Hematopoietic multipotent progenitor cell treated with erythropoietin and hydrocortisone succinate and interleukin-3 and kit ligand, for 17 days (in vitro differentiated cells): ENCODE results near the gene ABLIM1.

ENCODE experiments used
- DNase-seq: peaks from one replicate; pipeline ENCODE4 v3.0.0-alpha.2; 2015; ENCODE audit warnings: low spot score

ABLIM1 gene

GRCh38 chr10:114544045-114544659 is 113.9 kb downstream of the ABLIM1 start:
- no peak for DNase-seq

- DNase-seq = no peak
Measured at GRCh38 chr10:114543456-114543855, 114.6 kb downstream of the ABLIM1 start.

- no peak for DNase-seq
Measured at GRCh38 chr10:114542373-114542772, 115.7 kb downstream of the ABLIM1 start.

DNA sequence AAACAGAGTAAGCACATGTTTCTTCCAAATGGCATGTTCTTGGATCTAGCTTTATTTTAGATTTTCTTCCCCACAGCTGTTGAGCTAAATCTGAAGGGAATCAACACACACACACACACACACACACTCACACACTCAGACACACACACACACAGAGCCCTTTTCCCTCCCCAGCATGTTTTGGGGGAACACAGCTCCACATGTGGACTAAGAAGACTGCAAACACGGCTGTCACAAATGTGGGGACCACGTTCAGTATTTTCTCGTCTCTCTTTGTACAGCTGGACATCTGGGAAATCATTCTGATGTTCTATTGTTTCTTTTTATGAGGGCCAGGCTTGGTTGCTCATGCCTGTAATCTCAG is 116.3 kb downstream of the ABLIM1 start:
- DNase-seq = no peak

DNA sequence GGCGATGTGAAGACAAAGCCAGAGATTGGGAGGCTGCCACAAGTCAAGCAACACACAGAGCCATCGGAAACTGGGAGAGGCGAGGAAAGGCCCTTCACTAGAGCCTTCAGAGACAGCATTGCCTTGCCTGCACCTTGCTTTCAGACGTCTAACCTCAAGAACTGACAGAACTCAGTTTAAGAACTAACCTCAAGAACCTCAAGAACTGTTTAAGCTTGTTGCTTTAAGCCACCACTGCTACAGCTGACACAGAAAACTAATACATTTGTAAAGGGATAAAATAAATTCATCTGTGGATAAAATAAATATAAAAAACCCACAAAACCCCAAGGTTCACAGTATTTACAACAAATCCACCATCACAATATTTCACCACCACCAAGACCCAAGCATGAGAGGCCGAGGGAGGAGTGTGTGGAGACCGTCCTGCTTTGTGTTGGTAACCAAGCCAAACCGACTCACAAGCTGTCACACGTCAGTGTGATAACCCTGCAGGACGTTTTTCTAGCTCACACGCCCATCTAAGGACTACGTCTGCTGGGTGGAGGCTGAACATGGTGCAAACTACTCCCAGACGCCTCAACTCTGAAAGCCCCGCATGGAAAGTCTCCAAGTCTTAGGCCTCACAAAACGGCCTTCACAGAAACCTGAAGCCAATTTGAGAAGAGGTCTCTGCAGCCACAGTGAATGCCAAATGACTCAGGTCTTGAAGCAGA is 116.8 kb downstream of the ABLIM1 start:
- DNase-seq = peak; percentile 54

DNA sequence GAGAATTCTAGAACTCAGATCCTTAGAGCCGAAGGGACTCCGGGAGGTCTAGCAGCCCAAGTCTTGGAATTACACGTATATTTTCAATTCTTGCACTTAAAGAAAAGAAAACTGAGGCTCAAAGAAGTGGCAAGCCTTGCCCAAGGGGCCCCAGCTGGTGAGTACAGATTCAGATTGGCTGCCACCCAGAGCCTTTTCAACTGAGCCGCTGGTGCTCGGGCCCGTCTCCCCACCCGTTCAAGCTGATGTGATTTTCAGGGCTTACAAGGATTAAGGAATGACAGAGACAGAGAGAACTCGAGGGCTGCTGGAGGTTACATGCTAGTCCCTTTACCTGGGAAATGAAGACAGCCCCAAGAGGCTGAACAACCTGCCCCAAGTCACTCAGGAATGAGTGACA is 117.8 kb downstream of the ABLIM1 start:
- DNase-seq = no peak

DNA sequence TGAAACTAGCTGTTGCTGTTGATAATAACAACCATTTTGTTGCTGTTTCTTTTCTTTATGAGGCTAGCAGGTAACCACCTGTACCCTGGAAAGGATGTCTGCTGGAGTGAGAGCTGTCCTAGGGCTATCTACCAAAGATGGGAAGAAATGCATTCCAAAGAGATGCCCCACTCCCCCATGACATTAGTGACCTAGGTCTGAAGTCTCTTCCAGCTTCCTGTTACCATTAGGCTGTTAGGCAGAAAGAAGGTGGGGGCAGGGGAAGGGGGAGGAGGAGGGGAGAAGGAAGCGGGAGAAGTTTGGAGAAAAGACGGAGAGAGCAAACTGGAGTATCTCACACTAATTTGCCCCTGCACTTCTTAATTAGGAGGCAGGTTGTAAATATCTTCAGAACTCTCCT is 118.5 kb downstream of the ABLIM1 start:
- no peak for DNase-seq

DNA sequence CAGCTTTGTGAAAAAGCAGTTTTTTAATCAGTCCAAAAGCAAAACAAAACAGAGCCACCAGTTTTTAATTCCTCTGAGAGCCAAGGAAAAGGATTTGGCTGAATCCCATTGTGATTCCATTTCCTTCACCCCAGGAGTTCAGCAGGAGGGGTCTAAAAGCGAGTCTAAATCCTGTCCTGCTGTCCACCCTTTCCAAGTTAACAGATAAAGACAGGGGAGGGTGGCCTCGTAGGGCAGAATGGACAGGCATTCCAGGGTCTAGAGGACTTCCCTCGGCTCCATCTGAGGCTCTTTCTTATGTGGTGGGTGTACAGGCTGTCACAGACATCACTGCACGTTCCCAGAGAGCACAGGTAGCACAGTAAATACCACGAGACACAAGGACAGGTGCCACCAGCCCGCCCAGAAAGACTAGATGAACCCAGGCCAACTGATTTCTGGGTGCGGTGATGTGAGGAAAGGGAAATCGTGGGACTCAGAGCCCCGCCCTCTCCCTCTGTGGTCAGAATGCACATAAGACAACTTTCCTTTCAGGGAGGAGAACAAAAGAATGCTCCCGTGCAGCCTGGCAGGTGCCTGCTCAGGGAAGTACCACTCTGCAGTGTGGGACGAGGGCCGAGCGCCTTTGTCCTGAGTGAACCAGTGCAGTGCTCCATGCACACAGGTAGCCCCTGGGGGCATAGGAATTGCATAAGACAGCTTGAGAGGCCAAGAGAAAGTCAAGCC is 119.7 kb downstream of the ABLIM1 start:
- DNase-seq = no peak

DNA sequence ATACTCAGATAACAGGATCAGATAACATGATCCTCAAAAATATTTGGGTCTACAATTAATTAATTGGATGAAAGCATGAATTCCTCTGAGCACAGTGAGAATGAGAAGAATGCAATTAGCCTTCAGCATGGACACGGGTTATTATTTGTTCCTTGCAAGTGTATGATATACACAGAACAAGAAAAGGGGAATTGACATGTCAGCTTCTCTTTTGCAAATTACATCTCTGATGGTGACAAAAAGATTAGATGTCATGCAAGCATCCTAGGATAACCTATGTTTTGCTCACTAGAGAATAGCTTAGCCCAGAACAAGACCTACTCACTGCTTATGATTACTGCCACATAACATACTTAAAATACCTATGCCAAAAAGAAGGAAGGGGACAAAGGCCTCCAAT is 120.3 kb downstream of the ABLIM1 start:
- no peak for DNase-seq

- DNase-seq = no peak
Measured at GRCh38 chr10:114534571-114534981, 123.5 kb downstream of the ABLIM1 start.

- no peak for DNase-seq
Measured at GRCh38 chr10:114532226-114532625, 125.8 kb downstream of the ABLIM1 start.

- no peak for DNase-seq
Measured at GRCh38 chr10:114526504-114527238, 131.4 kb downstream of the ABLIM1 start.

DNA sequence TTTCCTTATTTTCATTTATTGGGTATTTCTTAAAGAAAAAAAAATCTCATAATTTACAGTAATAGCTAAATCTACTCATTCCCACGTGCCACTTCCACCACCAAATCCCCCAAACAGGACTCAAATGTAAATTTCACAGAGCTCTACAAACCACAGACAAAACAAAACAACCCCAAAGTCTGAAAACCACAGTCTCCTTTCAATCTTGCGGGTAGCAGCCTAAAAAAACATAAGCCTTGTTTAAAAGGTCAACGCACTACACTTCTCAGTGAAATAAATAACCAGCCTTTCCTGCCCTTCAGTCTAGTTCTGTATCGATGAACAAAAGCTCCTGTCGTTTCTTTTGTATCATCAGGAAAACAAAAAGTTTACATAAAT is 132.0 kb downstream of the ABLIM1 start:
- DNase-seq = no peak

DNA sequence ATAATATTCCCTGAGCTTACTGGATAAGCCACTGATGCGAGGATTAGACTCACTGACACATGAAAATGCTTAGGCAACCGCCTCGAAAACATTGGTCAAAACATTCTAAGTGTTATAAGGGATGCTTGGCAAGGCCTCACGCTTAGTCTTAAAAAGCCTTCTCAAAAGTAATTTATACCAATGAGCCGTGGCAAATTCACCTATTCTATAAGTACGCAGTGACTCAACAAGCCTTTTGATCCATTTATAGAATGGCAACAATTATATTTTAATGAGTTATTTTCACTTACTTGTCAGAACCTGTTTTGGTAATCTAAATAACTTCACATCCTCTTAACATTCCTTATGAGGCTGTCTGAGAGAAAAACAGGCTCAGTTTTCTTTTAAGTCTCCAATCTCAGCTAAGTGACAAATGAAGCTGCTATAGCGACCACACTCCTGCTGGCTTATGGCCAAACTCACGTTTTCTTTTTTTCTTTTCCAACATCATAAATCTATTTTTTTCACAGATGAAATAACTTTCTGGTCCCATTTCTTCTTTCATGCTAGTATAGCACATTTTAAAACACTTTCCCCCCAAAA is 132.6 kb downstream of the ABLIM1 start:
- no peak for DNase-seq

- no peak for DNase-seq
Measured at GRCh38 chr10:114523876-114524275, 134.2 kb downstream of the ABLIM1 start.

GRCh38 chr10:114521255-114521654 is 136.8 kb downstream of the ABLIM1 start:
- no peak for DNase-seq

DNA sequence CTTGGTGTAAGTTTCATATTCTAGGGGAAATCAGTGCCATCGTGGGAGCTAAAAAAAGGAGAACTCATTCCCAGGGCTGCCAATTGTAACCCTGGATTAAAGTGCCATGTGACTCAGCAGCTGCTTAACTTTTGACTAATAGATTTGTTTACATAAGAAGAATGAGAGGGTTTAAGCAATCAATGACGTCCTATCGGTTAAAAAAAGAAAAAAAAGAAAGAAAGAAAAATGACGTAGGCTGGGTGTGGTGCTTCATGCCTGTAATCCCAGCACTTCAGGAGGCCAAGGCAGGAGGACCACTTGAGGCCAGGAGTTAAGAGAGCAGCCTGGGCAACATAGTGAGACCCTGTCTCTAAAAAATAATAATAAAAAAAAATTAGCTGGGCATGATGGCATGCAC is 137.6 kb downstream of the ABLIM1 start:
- DNase-seq = no peak

- no peak for DNase-seq
Measured at GRCh38 chr10:114519756-114520293, 138.2 kb downstream of the ABLIM1 start.

DNA sequence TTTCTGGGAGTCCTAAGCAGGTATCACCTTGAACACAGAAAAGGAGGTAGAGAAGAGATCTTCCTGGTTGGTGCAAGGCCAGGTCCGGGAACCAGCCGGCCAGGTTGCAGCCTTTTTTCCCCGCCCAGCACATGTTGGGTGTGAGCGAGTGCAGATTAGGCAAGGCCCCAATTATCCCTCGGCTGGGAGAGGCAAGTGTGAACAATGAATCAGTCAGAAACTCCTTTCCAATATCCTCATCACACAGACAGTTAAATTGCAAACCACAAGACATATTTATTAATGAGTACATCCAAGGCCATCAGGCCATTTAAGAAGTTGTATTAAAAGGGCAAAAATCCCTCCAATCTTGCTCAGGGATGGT is 138.8 kb downstream of the ABLIM1 start:
- no peak for DNase-seq

DNA sequence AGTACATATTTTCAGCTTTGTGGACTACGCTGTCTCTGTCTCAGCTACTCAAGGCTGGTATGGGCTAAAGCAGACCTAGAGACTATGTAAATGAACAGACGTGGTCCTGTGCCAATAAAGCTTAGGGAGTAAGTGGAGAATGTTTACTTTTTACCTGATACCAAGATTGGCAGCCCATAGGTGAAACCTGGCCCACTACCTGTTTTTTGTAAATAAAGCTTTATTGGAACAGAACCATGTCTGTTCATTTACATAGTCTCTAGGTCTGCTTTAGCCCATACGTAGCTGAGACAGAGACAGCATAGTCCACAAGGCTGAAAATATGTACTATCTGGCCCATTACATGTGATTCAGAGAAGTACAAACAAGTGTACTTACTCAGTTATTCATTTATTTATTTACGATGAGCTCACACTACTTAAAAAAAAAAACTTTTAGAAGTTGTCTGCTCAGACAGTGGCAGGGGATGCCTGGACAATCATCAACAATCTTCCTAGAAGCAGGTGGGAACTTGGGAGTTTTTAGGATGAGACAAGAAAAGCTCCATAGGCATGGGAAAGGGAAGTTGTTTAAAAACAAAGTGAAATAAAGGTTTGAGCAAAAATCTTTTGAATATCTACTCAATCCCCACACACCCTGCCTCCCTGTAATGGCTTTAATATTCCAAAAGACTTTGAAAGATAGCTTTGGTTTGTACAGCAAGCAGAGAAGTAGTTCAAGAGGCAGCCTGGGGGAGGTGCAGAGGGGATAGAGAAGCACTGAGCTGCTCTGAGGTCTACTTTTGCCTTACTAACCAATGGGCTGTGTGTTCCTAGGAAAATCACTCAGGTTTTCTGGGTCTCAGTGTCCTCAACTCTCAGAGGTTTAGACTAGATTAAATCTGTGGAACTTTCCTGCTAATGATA is 139.4 kb downstream of the ABLIM1 start:
- DNase-seq = no peak
